Measurements from ENCODE around the gene B3GLCT.

B3GLCT gene

GRCh38 chr13:31248361-31248760, 48.6 kb downstream of the B3GLCT start:
- H3K4me3 Mint-ChIP-seq = no peak overlapping the region
- DNase-seq (ENCODE audit: low spot score) = no peak
- H3K36me3 Mint-ChIP-seq (ENCODE audit: low read depth) = no peaks in the 10 kb centered on the region
- no peak overlapping the region for H3K27ac Mint-ChIP-seq
- peaks cover 3% of the 10 kb centered on the region for H3K9me3 Mint-ChIP-seq
- no peaks in the 10 kb centered on the region for H3K4me1 Mint-ChIP-seq (ENCODE audit: low read depth)
- no peaks in the 10 kb centered on the region for H3K27me3 Mint-ChIP-seq (ENCODE audit: low read depth)

GRCh38 chr13:31248965-31249539, 49.3 kb downstream of the B3GLCT start:
- peaks cover 3% of the 10 kb centered on the region for H3K9me3 Mint-ChIP-seq
- no peak for DNase-seq (ENCODE audit: low spot score)
- H3K4me1 Mint-ChIP-seq (ENCODE audit: low read depth) = no peaks in the 10 kb centered on the region
- H3K27ac Mint-ChIP-seq = no peak overlapping the region
- no peak overlapping the region for H3K4me3 Mint-ChIP-seq
- no peaks in the 10 kb centered on the region for H3K27me3 Mint-ChIP-seq (ENCODE audit: low read depth)
- H3K36me3 Mint-ChIP-seq (ENCODE audit: low read depth) = no peaks in the 10 kb centered on the region

GRCh38 chr13:31250435-31250834, 50.7 kb downstream of the B3GLCT start:
- H3K27me3 Mint-ChIP-seq (ENCODE audit: low read depth) = no peaks in the 10 kb centered on the region
- no peaks in the 10 kb centered on the region for H3K36me3 Mint-ChIP-seq (ENCODE audit: low read depth)
- DNase-seq (ENCODE audit: low spot score) = no peak
- no peak overlapping the region for H3K4me3 Mint-ChIP-seq
- H3K9me3 Mint-ChIP-seq = peaks cover 3% of the 10 kb centered on the region
- no peaks in the 10 kb centered on the region for H3K4me1 Mint-ChIP-seq (ENCODE audit: low read depth)
- no peak overlapping the region for H3K27ac Mint-ChIP-seq

GRCh38 chr13:31261241-31261640, 61.5 kb downstream of the B3GLCT start:
- DNase-seq (ENCODE audit: low spot score) = no peak
- H3K27me3 Mint-ChIP-seq (ENCODE audit: low read depth) = no peaks in the 10 kb centered on the region
- H3K9me3 Mint-ChIP-seq = no peaks in the 10 kb centered on the region
- no peaks in the 10 kb centered on the region for H3K36me3 Mint-ChIP-seq (ENCODE audit: low read depth)
- H3K4me3 Mint-ChIP-seq = no peak overlapping the region
- no peaks in the 10 kb centered on the region for H3K4me1 Mint-ChIP-seq (ENCODE audit: low read depth)
- no peak overlapping the region for H3K27ac Mint-ChIP-seq

- no peak overlapping the region for H3K4me3 Mint-ChIP-seq
- no peak for DNase-seq (ENCODE audit: low spot score)
- H3K27me3 Mint-ChIP-seq (ENCODE audit: low read depth) = no peaks in the 10 kb centered on the region
- H3K4me1 Mint-ChIP-seq (ENCODE audit: low read depth) = no peaks in the 10 kb centered on the region
- no peak overlapping the region for H3K27ac Mint-ChIP-seq
- no peaks in the 10 kb centered on the region for H3K9me3 Mint-ChIP-seq
- H3K36me3 Mint-ChIP-seq (ENCODE audit: low read depth) = no peaks in the 10 kb centered on the region
Measured at GRCh38 chr13:31263346-31263745, 63.6 kb downstream of the B3GLCT start.

- Mint-ChIP-seq H3K9me3 (no peaks in the 10 kb centered on the region), H3K27me3 (ENCODE audit: low read depth) (no peaks in the 10 kb centered on the region), H3K27ac (no peak overlapping the region), H3K4me1 (ENCODE audit: low read depth) (no peaks in the 10 kb centered on the region), H3K36me3 (ENCODE audit: low read depth) (peaks cover under 1% of the 10 kb centered on the region), H3K4me3 (no peak overlapping the region)
- no peak for DNase-seq (ENCODE audit: low spot score)
Measured at GRCh38 chr13:31264151-31264550, 64.4 kb downstream of the B3GLCT start.

- Mint-ChIP-seq H3K4me3 (no peak overlapping the region), H3K27ac (no peak overlapping the region), H3K4me1 (ENCODE audit: low read depth) (no peaks in the 10 kb centered on the region), H3K36me3 (ENCODE audit: low read depth) (peaks cover 4% of the 10 kb centered on the region), H3K27me3 (ENCODE audit: low read depth) (no peaks in the 10 kb centered on the region), H3K9me3 (peaks cover 15% of the 10 kb centered on the region)
- no peak for DNase-seq (ENCODE audit: low spot score)
Measured at GRCh38 chr13:31267126-31267784, 67.5 kb downstream of the B3GLCT start.

- H3K27ac Mint-ChIP-seq = no peak overlapping the region
- peaks cover 1% of the 10 kb centered on the region for H3K36me3 Mint-ChIP-seq (ENCODE audit: low read depth)
- no peaks in the 10 kb centered on the region for H3K27me3 Mint-ChIP-seq (ENCODE audit: low read depth)
- H3K4me1 Mint-ChIP-seq (ENCODE audit: low read depth) = no peaks in the 10 kb centered on the region
- peaks cover 19% of the 10 kb centered on the region for H3K9me3 Mint-ChIP-seq
- no peak overlapping the region for H3K4me3 Mint-ChIP-seq
- DNase-seq (ENCODE audit: low spot score) = no peak
Measured at GRCh38 chr13:31274390-31274789, 74.6 kb downstream of the B3GLCT start.

- no peak overlapping the region for H3K4me3 Mint-ChIP-seq
- peaks cover 9% of the 10 kb centered on the region for H3K9me3 Mint-ChIP-seq
- no peak overlapping the region for H3K27ac Mint-ChIP-seq
- no peaks in the 10 kb centered on the region for H3K36me3 Mint-ChIP-seq (ENCODE audit: low read depth)
- no peak for DNase-seq (ENCODE audit: low spot score)
- no peaks in the 10 kb centered on the region for H3K4me1 Mint-ChIP-seq (ENCODE audit: low read depth)
- no peaks in the 10 kb centered on the region for H3K27me3 Mint-ChIP-seq (ENCODE audit: low read depth)
Measured at GRCh38 chr13:31276421-31276820, 76.6 kb downstream of the B3GLCT start.

GRCh38 chr13:31278869-31279268, 79.1 kb downstream of the B3GLCT start:
- Mint-ChIP-seq H3K4me3 (no peak overlapping the region), H3K36me3 (ENCODE audit: low read depth) (no peaks in the 10 kb centered on the region), H3K9me3 (peaks cover 3% of the 10 kb centered on the region), H3K27ac (no peak overlapping the region), H3K4me1 (ENCODE audit: low read depth) (no peaks in the 10 kb centered on the region), H3K27me3 (ENCODE audit: low read depth) (no peaks in the 10 kb centered on the region)
- DNase-seq (ENCODE audit: low spot score) = no peak

GRCh38 chr13:31282741-31283455, 83.1 kb downstream of the B3GLCT start:
- Mint-ChIP-seq H3K36me3 (ENCODE audit: low read depth) (peaks cover 6% of the 10 kb centered on the region), H3K4me3 (no peak overlapping the region), H3K27ac (no peak overlapping the region), H3K4me1 (ENCODE audit: low read depth) (no peaks in the 10 kb centered on the region), H3K9me3 (peaks cover 3% of the 10 kb centered on the region), H3K27me3 (ENCODE audit: low read depth) (no peaks in the 10 kb centered on the region)
- DNase-seq (ENCODE audit: low spot score) = no peak

GRCh38 chr13:31286930-31287329, 87.2 kb downstream of the B3GLCT start:
- Mint-ChIP-seq H3K36me3 (ENCODE audit: low read depth) (peaks cover 18% of the 10 kb centered on the region), H3K27me3 (ENCODE audit: low read depth) (no peaks in the 10 kb centered on the region), H3K27ac (no peak overlapping the region), H3K4me1 (ENCODE audit: low read depth) (no peaks in the 10 kb centered on the region), H3K4me3 (no peak overlapping the region), H3K9me3 (peaks cover 23% of the 10 kb centered on the region)
- DNase-seq (ENCODE audit: low spot score) = no peak

- Mint-ChIP-seq H3K27ac (no peak overlapping the region), H3K27me3 (ENCODE audit: low read depth) (no peaks in the 10 kb centered on the region)
Measured at GRCh38 chr13:31301119-31301518, 101.3 kb downstream of the B3GLCT start.

GRCh38 chr13:31310356-31310755, 110.6 kb downstream of the B3GLCT start:
- H3K4me3 Mint-ChIP-seq = no peak overlapping the region
- no peak for DNase-seq (ENCODE audit: low spot score)

More at GRCh38 chr13:31301119-31301518, 101.3 kb downstream of the B3GLCT start:
- H3K9me3 Mint-ChIP-seq = peaks cover 11% of the 10 kb centered on the region
- DNase-seq (ENCODE audit: low spot score) = no peak
- H3K4me3 Mint-ChIP-seq = no peak overlapping the region
- H3K36me3 Mint-ChIP-seq (ENCODE audit: low read depth) = peaks cover 3% of the 10 kb centered on the region
- H3K4me1 Mint-ChIP-seq (ENCODE audit: low read depth) = no peaks in the 10 kb centered on the region

More at GRCh38 chr13:31310356-31310755, 110.6 kb downstream of the B3GLCT start:
- no peaks in the 10 kb centered on the region for H3K4me1 Mint-ChIP-seq (ENCODE audit: low read depth)
- no peak overlapping the region for H3K27ac Mint-ChIP-seq
- H3K27me3 Mint-ChIP-seq (ENCODE audit: low read depth) = no peaks in the 10 kb centered on the region
- H3K36me3 Mint-ChIP-seq (ENCODE audit: low read depth) = peaks cover 2% of the 10 kb centered on the region
- H3K9me3 Mint-ChIP-seq = peaks cover 51% of the 10 kb centered on the region

Measured in T-helper 2 cell treated with Interferon-gamma antibody and Interleukin-4, amounts not matched to agents 5 μg/mL and 100 μg/mL, for 36 hours (primary cell).